Lung (tissue), 12 donors: ENCODE measurements around the gene JSRP1. TPM values are rescaled to one million over a fixed set of nuclear protein-coding genes. Genes with fewer than 3 reads are reported as not detected.

Experiments used
- ATAC-seq: fragments of 200-7000 bp; cut with Tn5 transposase; one replicate; pipeline ENCODE4 v1.9.1; 2020; ENCODE audit warnings: moderate number of reproducible peaks; ENCODE audit not compliant: insufficient read depth, low FRiP score
- DNase-seq, 3 donors: peaks; one replicate each; pipeline ENCODE4 v3.0.0-alpha.2; 2013 to 2017
- H3K27ac ChIP-seq, 2 donors: one replicate each; pipeline ENCODE4 v1.5.1; 2013; ENCODE audit warnings: mild to moderate bottlenecking in 2 of 2, moderate library complexity in 2 of 2, control low read depth in 1 of 2, inconsistent platforms in 1 of 2, low read depth in 1 of 2, low read length in 1 of 2
- H3K27me3 ChIP-seq, 3 donors: one replicate each; pipeline ENCODE4 v1.5.1; 2013; ENCODE audit warnings: low read length in 2 of 3; ENCODE audit not compliant: control insufficient read depth in 3 of 3, insufficient read depth in 3 of 3
- H3K36me3 ChIP-seq, 4 donors: one replicate each; pipeline ENCODE4 v1.5.1; 2013; ENCODE audit warnings: low read length in 4 of 4, mild to moderate bottlenecking in 1 of 4, moderate library complexity in 1 of 4; ENCODE audit not compliant: control insufficient read depth in 4 of 4, insufficient read depth in 4 of 4
- H3K4me1 ChIP-seq, 5 donors: one replicate each; pipeline ENCODE4 v1.5.1; 2013; ENCODE audit warnings: low read length in 5 of 5, mild to moderate bottlenecking in 2 of 5, moderate library complexity in 1 of 5; ENCODE audit not compliant: control insufficient read depth in 5 of 5, insufficient read depth in 5 of 5
- H3K4me3 ChIP-seq: one replicate; pipeline ENCODE4 v1.5.1; 2013; ENCODE audit warnings: mild to moderate bottlenecking, control low read depth, moderate library complexity
- H3K9ac ChIP-seq, 2 donors: one replicate each; pipeline ENCODE4 v1.5.1; 2013; ENCODE audit warnings: low read length in 2 of 2, control low read depth in 1 of 2; ENCODE audit not compliant: insufficient read depth in 1 of 2
- H3K9me3 ChIP-seq, 4 donors: one replicate each; pipeline ENCODE4 v1.5.1; 2013; ENCODE audit warnings: low read length in 3 of 4, mild to moderate bottlenecking in 1 of 4, moderate library complexity in 1 of 4; ENCODE audit not compliant: control insufficient read depth in 4 of 4, insufficient read depth in 3 of 4
- WGBS, 2 donors: extraction: QIAGEN DNeasy Blood & Tissue Kit; methylation state at CpG; one replicate each; pipeline ENCODE4 v1.1.7; 2013; 5-methylcytosine and 5-hydroxymethylcytosine counted together
- polyA plus RNA-seq, 2 donors: library from polyadenylated mRNA; stranded (reverse); fragments of 200-250 nt; gene quantifications; one replicate each; pipeline ENCODE4 v1.2.1, GENCODE V29; 2013
- total RNA-seq, 2 donors: library from RNA; depleted of rRNA in 1 of 2; stranded (reverse); fragments of >200 nt in 1 of 2; gene quantifications; one replicate each; pipeline ENCODE4 v1.2.1, GENCODE V29; 2014 to 2021
- TF ChIP-seq, protein P1 (sequence below): IDR thresholded peaks from 2 replicates; pipeline ENCODE4 v1.5.1; 2012; ENCODE audit warnings: mild to moderate bottlenecking; ENCODE audit errors: control extremely low read depth, extremely low read depth
- donor health status: control.
- donor health status: control.
- donor health status: Bipolar disorder and iron deficiency.
- donor health status: healthy.
- donor health status: DM: yes; HTN: yes; CAD: no.

The JSRP1 gene
- total and polyA plus RNA-seq, 4 donors = 0.61 to 2.3 (median 0.88) TPM

DNA sequence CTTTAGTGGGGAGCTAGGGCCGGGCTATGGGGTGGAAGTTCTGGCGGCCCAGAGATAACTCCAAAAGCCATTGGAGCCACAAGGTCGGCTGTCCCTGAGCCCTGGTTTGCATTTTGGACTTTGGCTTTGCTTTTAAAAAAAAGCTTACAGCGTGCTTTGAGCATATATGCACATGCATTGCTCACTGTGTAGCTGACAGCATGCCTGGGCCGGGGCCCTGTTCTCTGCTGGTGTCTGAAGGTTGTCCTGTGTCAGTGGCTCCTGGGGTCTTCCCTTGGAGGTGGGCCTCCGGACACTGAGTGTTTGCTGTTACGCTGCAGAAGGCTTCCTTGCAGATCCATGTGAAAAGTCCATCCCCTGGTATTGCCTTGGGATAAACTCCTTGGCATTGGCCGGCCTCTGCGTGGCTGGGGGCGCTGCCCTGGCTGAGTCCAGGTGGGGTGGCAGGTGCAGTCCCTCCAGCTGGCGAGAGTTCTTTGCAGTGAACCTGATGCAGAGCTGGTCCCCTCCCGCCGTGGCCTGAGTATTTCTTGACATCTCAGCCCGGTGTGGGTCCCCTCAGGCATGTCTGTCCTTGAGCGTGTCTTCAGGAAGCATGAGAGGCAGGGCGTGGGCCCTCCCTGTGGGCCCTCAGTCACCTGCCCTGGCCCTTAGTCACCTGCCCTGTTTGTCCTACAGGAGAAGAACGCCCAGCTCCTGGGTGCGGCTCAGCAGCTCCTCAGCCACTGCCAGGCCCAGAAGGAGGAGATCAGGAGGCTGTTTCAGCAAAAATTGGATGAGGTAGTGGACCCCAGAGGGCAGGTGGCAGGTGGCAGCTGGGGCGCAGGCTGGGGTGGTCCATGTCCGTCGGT is 43.1 kb downstream of the JSRP1 start:
- Histone ChIP-seq H3K27me3 (no peaks in the 10 kb centered on the region), H3K9me3 (peaks cover 0 to 4% (median 0%) of the 10 kb centered on the region in 4 donors), H3K4me3 (no peak overlapping the region), H3K4me1 (peaks cover 0 to 16% (median 9%) of the 10 kb centered on the region in 5 donors), H3K36me3 (peaks cover 8 to 83% (median 34%) of the 10 kb centered on the region in 4 donors), H3K27ac (peak overlapping the region in 1 of 2 donors; percentile 59), H3K9ac (no peak overlapping the region)
- 86 to 90% methylated on average over 20 to 21 of the region's 21 CpGs for WGBS, 2 donors
- ATAC-seq (peak; percentile 67), DNase-seq (no peak)
- TF ChIP-seq, protein P1, sequence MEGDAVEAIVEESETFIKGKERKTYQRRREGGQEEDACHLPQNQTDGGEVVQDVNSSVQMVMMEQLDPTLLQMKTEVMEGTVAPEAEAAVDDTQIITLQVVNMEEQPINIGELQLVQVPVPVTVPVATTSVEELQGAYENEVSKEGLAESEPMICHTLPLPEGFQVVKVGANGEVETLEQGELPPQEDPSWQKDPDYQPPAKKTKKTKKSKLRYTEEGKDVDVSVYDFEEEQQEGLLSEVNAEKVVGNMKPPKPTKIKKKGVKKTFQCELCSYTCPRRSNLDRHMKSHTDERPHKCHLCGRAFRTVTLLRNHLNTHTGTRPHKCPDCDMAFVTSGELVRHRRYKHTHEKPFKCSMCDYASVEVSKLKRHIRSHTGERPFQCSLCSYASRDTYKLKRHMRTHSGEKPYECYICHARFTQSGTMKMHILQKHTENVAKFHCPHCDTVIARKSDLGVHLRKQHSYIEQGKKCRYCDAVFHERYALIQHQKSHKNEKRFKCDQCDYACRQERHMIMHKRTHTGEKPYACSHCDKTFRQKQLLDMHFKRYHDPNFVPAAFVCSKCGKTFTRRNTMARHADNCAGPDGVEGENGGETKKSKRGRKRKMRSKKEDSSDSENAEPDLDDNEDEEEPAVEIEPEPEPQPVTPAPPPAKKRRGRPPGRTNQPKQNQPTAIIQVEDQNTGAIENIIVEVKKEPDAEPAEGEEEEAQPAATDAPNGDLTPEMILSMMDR = no peak

DNA sequence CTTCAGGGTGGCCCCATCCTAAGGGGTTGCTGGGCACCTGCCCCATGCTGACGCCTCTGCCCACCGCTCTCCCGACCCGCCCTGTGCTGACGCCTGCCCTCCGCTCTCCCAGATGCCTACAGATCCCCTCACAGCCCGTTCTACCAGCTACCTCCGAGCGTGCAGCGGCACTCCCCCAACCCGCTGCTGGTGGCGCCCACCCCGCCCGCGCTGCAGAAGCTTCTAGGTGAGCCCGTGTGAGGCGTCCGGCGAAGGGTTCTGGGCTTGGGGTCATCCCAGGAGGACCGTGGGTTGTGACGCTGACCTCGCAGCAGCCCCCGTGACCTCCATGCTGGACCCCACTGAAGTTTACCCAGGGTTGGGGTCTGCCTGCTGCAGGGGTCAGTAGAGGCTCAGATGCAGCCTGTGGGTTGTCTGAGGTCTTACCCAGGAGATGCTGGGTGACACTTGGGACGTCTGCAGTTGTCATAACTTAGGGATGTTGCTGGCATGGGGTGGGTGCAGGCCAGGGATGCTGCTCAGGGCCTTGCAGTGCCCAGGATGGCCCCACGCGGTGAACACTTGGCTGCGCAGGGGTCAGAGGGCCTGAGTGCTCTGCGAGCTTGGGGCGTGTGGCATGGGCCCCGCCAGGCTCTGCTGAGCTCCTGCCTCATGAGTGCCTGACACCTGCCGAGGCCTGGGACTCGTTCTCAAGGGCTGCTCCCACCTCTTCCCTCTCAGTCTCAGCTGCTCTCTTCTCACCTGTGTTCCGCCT is 45.1 kb downstream of the JSRP1 start:
- no peaks in the 10 kb centered on the region for H3K27me3 ChIP-seq
- no peak overlapping the region for H3K9ac ChIP-seq
- peaks cover 0 to 2% (median 0%) of the 10 kb centered on the region in 4 donors for H3K9me3 ChIP-seq
- TF ChIP-seq, protein P1 = no peak
- peaks cover 15 to 78% (median 28%) of the 10 kb centered on the region in 4 donors for H3K36me3 ChIP-seq
- no peak overlapping the region for H3K27ac ChIP-seq
- WGBS, 2 donors = 94 to 97% methylated on average over 33 of the region's 33 CpGs
- no peak for DNase-seq
- H3K4me3 ChIP-seq = no peak overlapping the region
- ATAC-seq = no peak
- peaks cover 0 to 16% (median 11%) of the 10 kb centered on the region in 5 donors for H3K4me1 ChIP-seq

DNA sequence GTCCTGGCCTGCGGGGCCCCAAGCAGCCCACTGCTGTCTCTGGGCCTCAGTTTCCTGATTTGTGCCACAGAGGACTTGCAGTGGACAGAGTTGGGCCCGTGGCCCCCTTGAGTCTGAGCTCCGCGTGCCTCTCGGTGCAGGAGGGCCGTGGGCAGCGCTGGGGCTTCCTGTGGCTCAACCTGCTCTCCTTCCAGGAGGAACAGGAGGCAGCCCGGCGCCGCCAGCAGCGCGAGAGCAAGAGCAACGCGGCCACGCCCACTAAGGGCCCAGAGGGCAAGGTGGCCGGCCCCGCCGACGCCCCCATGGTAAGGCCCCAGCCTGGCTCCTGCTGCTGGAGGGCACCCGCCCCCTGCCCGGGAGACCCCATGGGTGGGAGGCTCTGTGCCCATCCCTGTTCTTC is 46.0 kb downstream of the JSRP1 start:
- Histone ChIP-seq H3K4me1 (peaks cover 0 to 16% (median 11%) of the 10 kb centered on the region in 5 donors), H3K4me3 (no peak overlapping the region), H3K36me3 (peaks cover 10 to 70% (median 24%) of the 10 kb centered on the region in 4 donors), H3K27me3 (no peaks in the 10 kb centered on the region), H3K9me3 (peaks cover 0 to 2% (median 0%) of the 10 kb centered on the region in 4 donors), H3K27ac (no peak overlapping the region), H3K9ac (no peak overlapping the region)
- ATAC-seq = no peak
- 87 to 92% methylated on average over 21 of the region's 21 CpGs for WGBS, 2 donors
- DNase-seq = no peak
- TF ChIP-seq, protein P1 = no peak
